ENCODE results near the gene TAF4.

- no peak for TF ChIP-seq NFRKB (IDR thresholded peaks at IDR 0.05)
- TF ChIP-seq SP1 (IDR thresholded peaks at IDR 0.05), result no peak
- TF ChIP-seq LEF1 (IDR thresholded peaks at IDR 0.05; ENCODE audit: borderline replicate concordance), result no peak
- no peak for TF ChIP-seq FOXA1 (IDR thresholded peaks at IDR 0.05)
- TF ChIP-seq ZNF384 (IDR thresholded peaks at IDR 0.05), result no peak
- no peak for TF ChIP-seq FOXM1 (IDR thresholded peaks at IDR 0.05; ENCODE audit: borderline replicate concordance)
- TF ChIP-seq SUZ12 (IDR thresholded peaks at IDR 0.05), result no peak
- no peak for TF ChIP-seq TARDBP (IDR thresholded peaks at IDR 0.05)
- no peak for TF ChIP-seq BHLHE40 (IDR thresholded peaks at IDR 0.05; ENCODE audit: borderline replicate concordance)
- no peak for TF ChIP-seq L3MBTL2 (conservative IDR thresholded peaks at IDR 0.05)
Measured at GRCh38 chr20:61977419-61977786, 88.3 kb downstream of the TAF4 start.

Measured in HEK293T (cell line).